Stimulated activated CD4-positive, alpha-beta T cell treated with anti-CD3 and anti-CD28 coated beads, Interleukin-1b, Interleukin-23, amount 100 ng/mL, for 4 hours (primary cell): ENCODE measurements around the gene GNAL.
A peak's percentile ranks its signal among the peaks of the same experiment; 100 is the strongest.
"Not testable (repeated sequence)": the region's sequence is repeated elsewhere in the genome, so short reads cannot be mapped to it uniquely, and the experiment has no call there.

ENCODE experiments used
- DNase-seq, 2 donors: peaks; one replicate each; pipeline ENCODE4 v3.0.0-alpha.2; 2020; ENCODE audit warnings: low read depth in 2 of 2

The GNAL gene

GRCh38 chr18:11849841-11850634 lies 161.0 kb downstream of the GNAL start:
- DNase-seq = peak; percentile 9 to 24

- DNase-seq = no peak
Observed at GRCh38 chr18:11850821-11851145, 161.7 kb downstream of the GNAL start.

GRCh38 chr18:11851146-11851805 lies 162.2 kb downstream of the GNAL start, which contains the start of gene CHMP1B:
CHMP1B (plus strand) TSS chr18:11851413; CDS start chr18:11851512, 99 bp downstream.
- DNase-seq = peak; percentile 91 to 95

GRCh38 chr18:11851806-11852337 lies 162.8 kb downstream of the GNAL start:
- peak in 1 of 2 donors; percentile 11 for DNase-seq

- not testable (repeated sequence) for DNase-seq
Observed at GRCh38 chr18:11854554-11854953, 165.5 kb downstream of the GNAL start.

- no peak for DNase-seq
Observed at GRCh38 chr18:11857177-11857887, 168.3 kb downstream of the GNAL start.

- no peak for DNase-seq
Observed at GRCh38 chr18:11859282-11859830, 170.3 kb downstream of the GNAL start.

GRCh38 chr18:11859903-11860407 lies 170.9 kb downstream of the GNAL start:
- DNase-seq = no peak

GRCh38 chr18:11860594-11861450 lies 171.8 kb downstream of the GNAL start:
- no peak for DNase-seq

GRCh38 chr18:11861583-11862288 lies 172.7 kb downstream of the GNAL start:
- DNase-seq = no peak

- DNase-seq = no peak
Observed at GRCh38 chr18:11862468-11863137, 173.5 kb downstream of the GNAL start.

- no peak for DNase-seq
Observed at GRCh38 chr18:11864471-11864870, 175.4 kb downstream of the GNAL start.

- no peak for DNase-seq
Observed at GRCh38 chr18:11865071-11865470, 176.0 kb downstream of the GNAL start.

- DNase-seq = no peak
Observed at GRCh38 chr18:11866329-11866728, 177.3 kb downstream of the GNAL start.

GRCh38 chr18:11866764-11867163 lies 177.7 kb downstream of the GNAL start:
- DNase-seq = no peak

- DNase-seq = no peak
Observed at GRCh38 chr18:11868230-11868629, 179.2 kb downstream of the GNAL start.

GRCh38 chr18:11871501-11871900 lies 182.4 kb downstream of the GNAL start:
- DNase-seq = no peak

GRCh38 chr18:11872479-11873136 lies 183.5 kb downstream of the GNAL start:
- no peak for DNase-seq

- no peak for DNase-seq
Observed at GRCh38 chr18:11873670-11874340, 184.7 kb downstream of the GNAL start.
